GM12878 (cell line): ENCODE results near the gene IL1B. TPM values are rescaled to one million over a fixed set of nuclear protein-coding genes. Genes with fewer than 3 reads are reported as not detected.

ENCODE experiments used
- ATAC-seq: fragments of 200-7000 bp; cut with Tn5 transposase; 3 replicates; pipeline ENCODE4 v1.9.1; 2020; ENCODE audit warnings: mild to moderate bottlenecking, moderate library complexity
- BruUV-seq: library from RNA; stranded (reverse); fragments of 400-500 nt; replicated peaks from 2 replicates; lab custom pipeline; 2021; lab: Mats Ljungman, UMichigan
- CTCF ChIA-PET: fragments of 300-600 bp; sonication (Branson Sonifier 250); formaldehyde crosslinking; extraction: SDS; loops from one replicate; lab custom pipeline; 2021; ENCODE audit warnings: inconsistent platforms; lab: Yijun Ruan, JAX
- POLR2A ChIA-PET: fragments of 350-600 bp; formaldehyde crosslinking; extraction: SDS; loops from one replicate; lab custom pipeline; 2021; ENCODE audit warnings: inconsistent platforms; lab: Charles Lee
- RAD21 ChIA-PET: fragments of 300-600 bp; sonication (Branson Sonifier 250); formaldehyde crosslinking; loops from one replicate; lab custom pipeline; 2023; ENCODE audit warnings: antibody characterized with exemption; ENCODE audit not compliant: unreplicated experiment; lab: Charles Lee
- SMC1A ChIA-PET: fragments of 300-600 bp; sonication (Branson Sonifier 250); formaldehyde crosslinking; loops from one replicate; lab custom pipeline; 2023; ENCODE audit not compliant: unreplicated experiment, uncharacterized antibody; lab: Charles Lee
- DNase-seq: peaks from one replicate; pipeline ENCODE4 v3.0.0-alpha.2; 2011; ENCODE audit warnings: low read depth, low spot score
- FAIRE-seq: peaks from 3 replicates; lab custom pipeline; 2011; peaks lifted over from hg19 to GRCh38; lab: Jason Lieb, UNC
- H2AFZ ChIP-seq: 2 replicates; pipeline ENCODE4 v1.6.0; 2011; ENCODE audit warnings: low read depth, low read length, control low read depth; ENCODE audit not compliant: control insufficient read depth
- H3K27ac ChIP-seq: 2 replicates; pipeline ENCODE4 v1.5.1; 2011; ENCODE audit warnings: control low read depth; ENCODE audit not compliant: control insufficient read depth, insufficient read depth
- H3K27me3 ChIP-seq, 2 experiments: replicated peaks in 1 of 2; 2 replicates each; pipeline versions ENCODE4 v1.6.0 to v1.6.1; 2011; ENCODE audit warnings: low read length in 1 of 2; ENCODE audit not compliant: control insufficient read depth in 2 of 2, insufficient read depth in 2 of 2
- H3K36me3 ChIP-seq, 2 experiments: 2 replicates each; pipeline ENCODE4 v1.5.1; 2011; ENCODE audit warnings: low read length in 1 of 2; ENCODE audit not compliant: control insufficient read depth in 2 of 2, insufficient read depth in 2 of 2
- H3K4me1 ChIP-seq: 2 replicates; pipeline ENCODE4 v1.6.1; 2011; ENCODE audit warnings: mild to moderate bottlenecking, low read length, moderate library complexity, mixed read lengths; ENCODE audit not compliant: control insufficient read depth, insufficient read depth
- H3K4me2 ChIP-seq: 2 replicates; pipeline ENCODE4 v1.6.0; 2011; ENCODE audit warnings: control low read depth; ENCODE audit not compliant: control insufficient read depth, insufficient read depth
- H3K4me3 ChIP-seq: fragments of 200-600 bp; sonication (generic); 2 replicates; pipeline ENCODE4 v1.5.1; 2016
- H3K79me2 ChIP-seq: 2 replicates; pipeline ENCODE4 v1.6.0; 2011; ENCODE audit warnings: low read length; ENCODE audit not compliant: control insufficient read depth, insufficient read depth
- H3K9ac ChIP-seq: 2 replicates; pipeline ENCODE4 v1.8.0; 2011; ENCODE audit warnings: low read length, control low read depth, mixed read lengths; ENCODE audit not compliant: control insufficient read depth, insufficient read depth
- H3K9me3 ChIP-seq: replicated peaks from 3 replicates; pipeline ENCODE4 v1.5.1; 2011; ENCODE audit warnings: mild to moderate bottlenecking, low read length; ENCODE audit not compliant: control insufficient read depth, insufficient read depth
- H4K20me1 ChIP-seq: 2 replicates; pipeline ENCODE4 v1.6.0; 2011; ENCODE audit not compliant: control insufficient read depth, insufficient read depth
- NFIC ChIP-seq: IDR thresholded peaks from 2 replicates; pipeline ENCODE4 v1.6.1; 2012; ENCODE audit warnings: low read depth, mild to moderate bottlenecking, inconsistent platforms, low read length, moderate library complexity
- PML ChIP-seq: IDR thresholded peaks from 2 replicates; pipeline ENCODE4 v1.6.1; 2012; ENCODE audit warnings: low read length, inconsistent platforms
- POLR2AphosphoS2 ChIP-seq: IDR thresholded peaks from 2 replicates; pipeline ENCODE4 v1.6.1; 2011; ENCODE audit warnings: low read depth, mild to moderate bottlenecking, low read length, improper control_type of control experiment, moderate library complexity
- YY1 ChIP-seq: IDR thresholded peaks from 2 replicates; pipeline ENCODE4 v1.6.1; 2011; ENCODE audit warnings: low read depth, mild to moderate bottlenecking, low read length
- WGBS: methylation state at CpG from one replicate; pipeline ENCODE4 v1.1.6; 2016; ENCODE audit warnings: low lambda C conversion rate; ENCODE audit not compliant: insufficient replicate concordance, insufficient coverage; ENCODE audit errors: missing lambda C conversion rate; 5-methylcytosine and 5-hydroxymethylcytosine counted together
- in situ Hi-C: fragments of 300-500 bp; cut with MboI; formaldehyde crosslinking; loops from 9 replicates; pipeline ENCODE4 v1.14.3; 2018; ENCODE audit warnings: mixed read lengths
- intact Hi-C: fragments of 100-400 bp; cut with micrococcal nuclease; formaldehyde crosslinking; loops from one replicate; pipeline ENCODE4 v1.14.2; 2022; ENCODE audit not compliant: unreplicated experiment
- polyA plus RNA-seq, 11 experiments: library from polyadenylated mRNA; depleted of rRNA in 4 of 11; unstranded in 6 of 11; stranded (reverse) in 5 of 11; fragments of >200 nt; fragmentation: Nextera tagmentation in 4 of 11; fragmentation: Illumina TruSeq in 1 of 11; extraction: Ambion mirVana in 4 of 11; extraction: Trizol in 1 of 11; gene quantifications; 1 replicate in 1 of 11; 2 replicates in 10 of 11; pipeline versions ENCODE4 v1.2.1 to v1.2.3, GENCODE V29; 2011 to 2016; ENCODE audit warnings: inconsistent platforms in 2 of 11, missing spikeins in 2 of 11, low read depth in 1 of 11
- total RNA-seq, 4 experiments: library from RNA; depleted of rRNA in 3 of 4; stranded (reverse); fragments of >200 nt in 3 of 4; fragmentation: Illumina TruSeq in 1 of 4; extraction: Trizol in 1 of 4; gene quantifications; 2 replicates each; pipeline versions ENCODE4 v1.2.1 to v1.2.3, GENCODE V29; 2013 to 2021
- TF ChIP-seq, protein P1 (sequence below): fragments of 450-650 bp; IDR thresholded peaks from 2 replicates; pipeline ENCODE4 v1.6.1; 2017; ENCODE audit warnings: mild to moderate bottlenecking, moderate library complexity
- TF ChIP-seq, protein P2 (sequence below): fragments of 450-650 bp; IDR thresholded peaks from 2 replicates; pipeline ENCODE4 v1.6.1; 2017; ENCODE audit warnings: mild to moderate bottlenecking, moderate library complexity

IL1B gene
- total and polyA plus RNA-seq, 10 of the 15 experiments (the other 5 are each of a cell fraction or from before 2014, with no cell fraction given) = 0.20 to 1.6 (median 0.84) TPM

DNA sequence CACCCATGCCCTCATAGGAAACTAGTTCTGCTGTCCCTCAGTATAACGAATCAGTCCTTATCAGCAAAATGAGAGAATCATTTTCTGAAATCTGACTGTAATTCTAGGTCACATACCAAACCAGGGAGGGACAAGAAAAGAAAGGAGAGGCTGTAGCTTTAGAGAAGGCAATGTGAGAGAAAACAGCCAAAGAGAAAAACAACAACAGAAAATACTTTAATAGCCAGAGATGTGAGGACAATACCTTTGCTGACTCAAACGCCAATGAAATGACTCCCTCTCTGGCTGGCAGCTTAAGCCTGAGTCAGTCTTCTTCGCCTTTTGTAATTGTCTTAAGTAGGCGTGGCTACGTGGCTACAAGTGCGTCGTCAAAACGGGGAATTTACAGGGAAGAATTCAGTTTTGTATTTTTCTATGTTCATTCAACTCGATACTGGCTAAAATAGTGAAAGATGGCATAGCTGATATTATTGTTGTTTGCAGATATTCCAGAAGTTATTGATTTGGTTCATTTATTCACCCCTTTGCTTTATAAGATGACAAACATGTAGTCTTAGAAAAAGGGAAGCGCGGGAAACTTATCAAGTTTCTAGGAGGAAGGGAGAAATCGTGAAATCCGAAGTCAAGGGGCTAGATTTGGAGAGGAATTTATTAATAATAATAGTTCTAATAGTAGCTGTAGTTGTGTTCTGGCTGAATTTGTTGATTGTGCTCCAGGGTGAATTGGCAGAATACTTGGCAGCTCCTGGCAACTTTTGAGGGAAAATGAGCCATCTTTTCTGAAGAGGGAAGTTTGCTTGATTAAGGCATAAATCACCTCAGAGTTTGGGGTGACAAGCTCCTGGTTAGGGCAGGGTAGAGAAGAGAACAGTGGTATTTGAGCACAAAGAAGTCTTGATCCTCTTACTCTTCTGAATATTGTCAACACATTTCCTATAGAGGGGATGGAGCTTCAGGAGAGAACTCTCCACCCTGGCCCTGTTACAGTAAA lies 52.1 kb downstream of the IL1B start, which contains the start of gene IL1A (continued):
- peak; percentile 59; the same call in 1 of the 2 replicates for TF ChIP-seq PML

DNA sequence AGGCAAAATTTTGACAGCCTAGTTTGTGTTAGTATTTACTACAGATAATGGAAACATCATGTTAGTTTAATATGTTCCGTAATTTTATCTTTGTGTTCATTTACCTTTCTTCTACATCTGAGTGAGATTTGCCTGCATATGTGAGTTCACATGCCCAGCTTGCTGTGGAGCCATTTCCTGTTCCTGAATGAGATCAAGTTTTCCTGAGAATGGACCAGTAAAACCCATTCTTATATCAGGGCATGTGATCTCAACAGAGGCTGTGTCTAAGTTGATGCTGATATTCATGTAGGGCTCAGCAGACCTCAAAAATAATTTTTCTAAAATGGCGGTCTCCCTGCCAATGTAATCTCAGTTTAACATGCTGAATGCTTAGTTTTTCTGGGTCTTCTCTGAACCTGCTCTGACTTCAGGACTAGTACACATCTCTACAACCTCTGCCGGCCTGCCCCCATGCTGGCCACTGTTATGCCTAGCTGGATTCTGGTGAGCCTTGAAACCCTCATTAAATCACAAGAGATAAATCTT lies 53.3 kb downstream of the IL1B start:
- no peak for FAIRE-seq
- in situ Hi-C loops = no loop called here
- no peaks in the 10 kb centered on the region for H4K20me1 ChIP-seq
- TF ChIP-seq, protein P1, sequence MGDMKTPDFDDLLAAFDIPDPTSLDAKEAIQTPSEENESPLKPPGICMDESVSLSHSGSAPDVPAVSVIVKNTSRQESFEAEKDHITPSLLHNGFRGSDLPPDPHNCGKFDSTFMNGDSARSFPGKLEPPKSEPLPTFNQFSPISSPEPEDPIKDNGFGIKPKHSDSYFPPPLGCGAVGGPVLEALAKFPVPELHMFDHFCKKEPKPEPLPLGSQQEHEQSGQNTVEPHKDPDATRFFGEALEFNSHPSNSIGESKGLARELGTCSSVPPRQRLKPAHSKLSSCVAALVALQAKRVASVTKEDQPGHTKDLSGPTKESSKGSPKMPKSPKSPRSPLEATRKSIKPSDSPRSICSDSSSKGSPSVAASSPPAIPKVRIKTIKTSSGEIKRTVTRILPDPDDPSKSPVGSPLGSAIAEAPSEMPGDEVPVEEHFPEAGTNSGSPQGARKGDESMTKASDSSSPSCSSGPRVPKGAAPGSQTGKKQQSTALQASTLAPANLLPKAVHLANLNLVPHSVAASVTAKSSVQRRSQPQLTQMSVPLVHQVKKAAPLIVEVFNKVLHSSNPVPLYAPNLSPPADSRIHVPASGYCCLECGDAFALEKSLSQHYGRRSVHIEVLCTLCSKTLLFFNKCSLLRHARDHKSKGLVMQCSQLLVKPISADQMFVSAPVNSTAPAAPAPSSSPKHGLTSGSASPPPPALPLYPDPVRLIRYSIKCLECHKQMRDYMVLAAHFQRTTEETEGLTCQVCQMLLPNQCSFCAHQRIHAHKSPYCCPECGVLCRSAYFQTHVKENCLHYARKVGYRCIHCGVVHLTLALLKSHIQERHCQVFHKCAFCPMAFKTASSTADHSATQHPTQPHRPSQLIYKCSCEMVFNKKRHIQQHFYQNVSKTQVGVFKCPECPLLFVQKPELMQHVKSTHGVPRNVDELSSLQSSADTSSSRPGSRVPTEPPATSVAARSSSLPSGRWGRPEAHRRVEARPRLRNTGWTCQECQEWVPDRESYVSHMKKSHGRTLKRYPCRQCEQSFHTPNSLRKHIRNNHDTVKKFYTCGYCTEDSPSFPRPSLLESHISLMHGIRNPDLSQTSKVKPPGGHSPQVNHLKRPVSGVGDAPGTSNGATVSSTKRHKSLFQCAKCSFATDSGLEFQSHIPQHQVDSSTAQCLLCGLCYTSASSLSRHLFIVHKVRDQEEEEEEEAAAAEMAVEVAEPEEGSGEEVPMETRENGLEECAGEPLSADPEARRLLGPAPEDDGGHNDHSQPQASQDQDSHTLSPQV = peak; percentile 96
- TF ChIP-seq POLR2AphosphoS2 (no peak), YY1 (peak; percentile 55), NFIC (no peak)
- TF ChIP-seq, protein P2, sequence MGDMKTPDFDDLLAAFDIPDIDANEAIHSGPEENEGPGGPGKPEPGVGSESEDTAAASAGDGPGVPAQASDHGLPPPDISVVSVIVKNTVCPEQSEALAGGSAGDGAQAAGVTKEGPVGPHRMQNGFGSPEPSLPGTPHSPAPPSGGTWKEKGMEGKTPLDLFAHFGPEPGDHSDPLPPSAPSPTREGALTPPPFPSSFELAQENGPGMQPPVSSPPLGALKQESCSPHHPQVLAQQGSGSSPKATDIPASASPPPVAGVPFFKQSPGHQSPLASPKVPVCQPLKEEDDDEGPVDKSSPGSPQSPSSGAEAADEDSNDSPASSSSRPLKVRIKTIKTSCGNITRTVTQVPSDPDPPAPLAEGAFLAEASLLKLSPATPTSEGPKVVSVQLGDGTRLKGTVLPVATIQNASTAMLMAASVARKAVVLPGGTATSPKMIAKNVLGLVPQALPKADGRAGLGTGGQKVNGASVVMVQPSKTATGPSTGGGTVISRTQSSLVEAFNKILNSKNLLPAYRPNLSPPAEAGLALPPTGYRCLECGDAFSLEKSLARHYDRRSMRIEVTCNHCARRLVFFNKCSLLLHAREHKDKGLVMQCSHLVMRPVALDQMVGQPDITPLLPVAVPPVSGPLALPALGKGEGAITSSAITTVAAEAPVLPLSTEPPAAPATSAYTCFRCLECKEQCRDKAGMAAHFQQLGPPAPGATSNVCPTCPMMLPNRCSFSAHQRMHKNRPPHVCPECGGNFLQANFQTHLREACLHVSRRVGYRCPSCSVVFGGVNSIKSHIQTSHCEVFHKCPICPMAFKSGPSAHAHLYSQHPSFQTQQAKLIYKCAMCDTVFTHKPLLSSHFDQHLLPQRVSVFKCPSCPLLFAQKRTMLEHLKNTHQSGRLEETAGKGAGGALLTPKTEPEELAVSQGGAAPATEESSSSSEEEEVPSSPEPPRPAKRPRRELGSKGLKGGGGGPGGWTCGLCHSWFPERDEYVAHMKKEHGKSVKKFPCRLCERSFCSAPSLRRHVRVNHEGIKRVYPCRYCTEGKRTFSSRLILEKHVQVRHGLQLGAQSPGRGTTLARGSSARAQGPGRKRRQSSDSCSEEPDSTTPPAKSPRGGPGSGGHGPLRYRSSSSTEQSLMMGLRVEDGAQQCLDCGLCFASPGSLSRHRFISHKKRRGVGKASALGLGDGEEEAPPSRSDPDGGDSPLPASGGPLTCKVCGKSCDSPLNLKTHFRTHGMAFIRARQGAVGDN = 0 out of 2 replicates have a peak, but pooled peaks have one; percentile 37
- CTCF ChIA-PET = interaction anchor here (1.0 to 4.8 kb wide), 11 partner anchors 10 to 158 kb away, joined by 3 to 17 read pairs (median 5); no protein-coding TSS in a partner anchor
- H3K79me2 ChIP-seq = no peaks in the 10 kb centered on the region
- RAD21 ChIA-PET = interaction anchor here (0.6 to 5.0 kb wide), 12 partner anchors 10 to 158 kb away, joined by 3 to 36 read pairs (median 5); no protein-coding TSS in a partner anchor
- SMC1A ChIA-PET = interaction anchor here (0.7 to 6.3 kb wide), 20 partner anchors 11 to 159 kb away, joined by 3 to 57 read pairs (median 7); partner anchors contain the start of gene IL1B
- POLR2A ChIA-PET = interaction anchor here (0.9 to 2.3 kb wide), 6 partner anchors 13 to 34 kb away, joined by 3 to 9 read pairs (median 4); no protein-coding TSS in a partner anchor
- WGBS = 31% methylated on average over 3 of the region's 3 CpGs
- H3K9ac ChIP-seq = no peak overlapping the region
- intact Hi-C loops = loop anchor here (2.0 kb wide), 2 partner anchors 22 to 32 kb away; no protein-coding TSS in a partner anchor
- 0 out of 2 replicates have a peak overlapping the region, but pooled peaks have one; percentile 33 for H3K4me2 ChIP-seq
- H3K4me1 ChIP-seq = peaks cover 23% of the 10 kb centered on the region
- no peak for ATAC-seq
- no peak for DNase-seq
- BruUV-seq = no TSS peak
- H3K4me3 ChIP-seq = no peak overlapping the region
- H3K36me3 ChIP-seq = no peaks in the 10 kb centered on the region
- peak overlapping the region; percentile 32; the same call in 1 of the 2 replicates for H2AFZ ChIP-seq
- peak overlapping the region; percentile 62 for H3K27ac ChIP-seq
- H3K27me3 ChIP-seq = no peaks in the 10 kb centered on the region
- no peaks in the 10 kb centered on the region for H3K9me3 ChIP-seq
